HepG2 (cell line): ENCODE results near the gene ZMIZ1. TPM values are rescaled to one million over a fixed set of nuclear protein-coding genes. Genes with fewer than 3 reads are reported as not detected.

ENCODE experiments used
- ATF3 ChIP-seq: sonication (generic); formaldehyde crosslinking; IDR thresholded peaks from 2 replicates; pipeline ENCODE4 v1.4.0; 2020; ENCODE audit warnings: missing genetic modification reagents
- CBFB ChIP-seq: sonication (generic); formaldehyde crosslinking; IDR thresholded peaks from 2 replicates; pipeline ENCODE4 v1.4.0; 2020; ENCODE audit warnings: missing genetic modification reagents
- CREBL2 ChIP-seq: sonication (generic); formaldehyde crosslinking; IDR thresholded peaks from 2 replicates; pipeline ENCODE4 v1.8.1; 2023; ENCODE audit warnings: missing genetic modification reagents, mild to moderate bottlenecking, borderline replicate concordance
- ETV6 ChIP-seq: sonication (generic); formaldehyde crosslinking; conservative IDR thresholded peaks from 2 replicates; pipeline ENCODE4 v1.4.0; 2020; ENCODE audit warnings: missing genetic modification reagents
- HMGXB4 ChIP-seq, 2 experiments: sonication (generic) in 1 of 2; formaldehyde crosslinking in 1 of 2; IDR thresholded peaks; 2 replicates each; pipeline versions ENCODE4 v1.4.0 to v1.6.1; 2018 to 2020; ENCODE audit warnings: missing genetic modification reagents in 2 of 2, borderline replicate concordance in 1 of 2, low read depth in 1 of 2, mild to moderate bottlenecking in 1 of 2, missing biosample characterization in 1 of 2
- KDM2A ChIP-seq: sonication (generic); formaldehyde crosslinking; IDR thresholded peaks from 2 replicates; pipeline ENCODE4 v1.4.0; 2020; ENCODE audit warnings: low read depth, missing genetic modification reagents, borderline replicate concordance
- NR2F6 ChIP-seq, 2 experiments: IDR thresholded peaks; 2 replicates each; pipeline ENCODE4 v1.6.1; 2016; ENCODE audit warnings: antibody characterized with exemption in 1 of 2, mild to moderate bottlenecking in 1 of 2
- SAP130 ChIP-seq: IDR thresholded peaks from 2 replicates; pipeline ENCODE4 v1.6.1; 2016; ENCODE audit warnings: low read depth
- STAT6 ChIP-seq: sonication (generic); formaldehyde crosslinking; IDR thresholded peaks from 2 replicates; pipeline ENCODE4 v1.4.0; 2020; ENCODE audit warnings: missing genetic modification reagents, mild to moderate bottlenecking, borderline replicate concordance
- ZBTB3 ChIP-seq: sonication (generic); formaldehyde crosslinking; IDR thresholded peaks from 2 replicates; pipeline ENCODE4 v1.4.0; 2020; ENCODE audit warnings: low read depth, mild to moderate bottlenecking, moderate library complexity, missing genetic modification reagents, borderline replicate concordance
- ZBTB34 ChIP-seq: sonication (generic); formaldehyde crosslinking; IDR thresholded peaks from 2 replicates; pipeline ENCODE4 v1.8.0; 2022; ENCODE audit warnings: mild to moderate bottlenecking, missing genetic modification reagents
- ZNF143 ChIP-seq: sonication (generic); formaldehyde crosslinking; IDR thresholded peaks from 2 replicates; pipeline ENCODE4 v1.4.0; 2020; ENCODE audit warnings: missing genetic modification reagents
- ZNF281 ChIP-seq: sonication (generic); formaldehyde crosslinking; IDR thresholded peaks from 2 replicates; pipeline ENCODE4 v1.4.0; 2020; ENCODE audit warnings: missing genetic modification reagents, borderline replicate concordance
- ZNF468 ChIP-seq: sonication (generic); formaldehyde crosslinking; IDR thresholded peaks from 2 replicates; pipeline ENCODE4 v1.8.0; 2022; ENCODE audit warnings: mild to moderate bottlenecking, moderate library complexity, missing genetic modification reagents
- ZNF737 ChIP-seq: sonication (generic); formaldehyde crosslinking; IDR thresholded peaks from 2 replicates; pipeline ENCODE4 v1.5.0; 2020; ENCODE audit warnings: missing genetic modification reagents, mild to moderate bottlenecking, borderline replicate concordance
- ZNF883 ChIP-seq: sonication (generic); formaldehyde crosslinking; IDR thresholded peaks from 2 replicates; pipeline ENCODE4 v1.5.1; 2020; ENCODE audit warnings: mild to moderate bottlenecking, missing genetic modification reagents; ENCODE audit errors: not compliant biosample characterization
- polyA plus RNA-seq, 8 experiments: library from polyadenylated mRNA; depleted of rRNA in 3 of 8; stranded (reverse) in 7 of 8; unstranded in 1 of 8; fragments of >200 nt; fragmentation: Illumina TruSeq in 4 of 8; extraction: Trizol in 4 of 8; gene quantifications; 2 replicates each; pipeline versions ENCODE4 v1.2.1 to v1.2.3, GENCODE V29; 2011 to 2016; ENCODE audit warnings: low read depth in 4 of 8, missing spikeins in 1 of 8, mixed read lengths in 1 of 8; ENCODE audit not compliant: insufficient read depth in 1 of 8
- total RNA-seq, 5 experiments: library from RNA; depleted of rRNA; stranded (reverse); fragments of >200 nt; fragmentation: Illumina TruSeq; extraction: Trizol; gene quantifications; 2 replicates each; pipeline ENCODE4 v1.2.3, GENCODE V29; 2016; ENCODE audit warnings: low read depth in 1 of 5

ZMIZ1 gene
- total and polyA plus RNA-seq, 2 of the 13 experiments (the other 11 are each of a cell fraction or from before 2014, with no cell fraction given), result 5.3 to 10.2 TPM

GRCh38 chr10:79105150-79105739 lies 36.5 kb downstream of the ZMIZ1 start (continued):
- TF ChIP-seq ZNF281 (CRISPR knock-in tag) (no peak), ZNF143 (CRISPR knock-in tag) (no peak), ZNF737 (CRISPR knock-in tag) (no peak), ZNF468 (CRISPR knock-in tag) (no peak), SAP130 (CRISPR knock-in tag) (peak; percentile 85), NR2F6 (IDR thresholded peaks at IDR 0.05) (peak; percentile 80), NR2F6 (CRISPR knock-in tag; IDR thresholded peaks at IDR 0.05) (peak; percentile 88), HMGXB4 (CRISPR knock-in tag; IDR thresholded peaks at IDR 0.05; ENCODE audit: borderline replicate concordance in 1 of 2, low read depth in 1 of 2) (no peak; a peak in 1 of 4 replicates), STAT6 (CRISPR knock-in tag) (no peak), ZBTB3 (CRISPR knock-in tag) (no peak), ETV6 (CRISPR knock-in tag) (0 out of 2 replicates have a peak, but pooled peaks have one; percentile 57), KDM2A (CRISPR knock-in tag) (no peak), CBFB (CRISPR knock-in tag) (no peak), CREBL2 (CRISPR knock-in tag) (no peak), ATF3 (no peak), ZNF883 (CRISPR knock-in tag) (no peak), ZBTB34 (CRISPR knock-in tag) (peak; percentile 59; the same call in 1 of the 2 replicates)
